Astrocyte (in vitro differentiated cells and primary cell): ENCODE data around the gene NAP1L4. TPM values are rescaled to one million over a fixed set of nuclear protein-coding genes. Genes with fewer than 3 reads are reported as not detected.

Source experiments
- DNase-seq: peaks from one replicate; pipeline ENCODE4 v3.0.0-alpha.2; 2010; ENCODE audit warnings: low read depth
- FAIRE-seq: peaks from 2 replicates; lab custom pipeline; 2011; peaks lifted over from hg19 to GRCh38; lab: Jason Lieb, UNC
- H2AFZ ChIP-seq: 2 replicates; pipeline ENCODE4 v1.6.0; 2012; ENCODE audit warnings: low read depth, low read length, inconsistent platforms
- H3K27ac ChIP-seq: 2 replicates; pipeline ENCODE4 v1.5.1; 2011; ENCODE audit warnings: low read depth, low read length, inconsistent platforms
- H3K27me3 ChIP-seq: 2 replicates; pipeline ENCODE4 v1.6.0; 2011; ENCODE audit warnings: low read length, inconsistent platforms; ENCODE audit not compliant: insufficient read depth
- H3K36me3 ChIP-seq: 2 replicates; pipeline ENCODE4 v1.5.1; 2011; ENCODE audit warnings: low read length, inconsistent platforms; ENCODE audit not compliant: insufficient read depth
- H3K4me1 ChIP-seq: 2 replicates; pipeline ENCODE4 v1.5.1; 2011; ENCODE audit warnings: low read length, inconsistent platforms; ENCODE audit not compliant: insufficient read depth
- H3K4me2 ChIP-seq: 2 replicates; pipeline ENCODE4 v1.6.0; 2012; ENCODE audit warnings: low read length, inconsistent platforms
- H3K4me3 ChIP-seq: 2 replicates; pipeline ENCODE4 v1.5.1; 2011; ENCODE audit warnings: low read depth, mild to moderate bottlenecking, low read length, inconsistent platforms; ENCODE audit not compliant: insufficient read depth
- H3K79me2 ChIP-seq: 2 replicates; pipeline ENCODE4 v1.6.0; 2012; ENCODE audit warnings: mild to moderate bottlenecking, low read length, inconsistent platforms; ENCODE audit not compliant: insufficient read depth
- H3K9ac ChIP-seq: 2 replicates; pipeline ENCODE4 v1.6.0; 2012; ENCODE audit warnings: mild to moderate bottlenecking, low read length, inconsistent platforms
- H3K9me3 ChIP-seq: 2 replicates; pipeline ENCODE4 v1.5.1; 2012; ENCODE audit warnings: low read depth, mild to moderate bottlenecking, low read length, inconsistent platforms; ENCODE audit not compliant: insufficient read depth
- H4K20me1 ChIP-seq: 2 replicates; pipeline ENCODE4 v1.6.0; 2012; ENCODE audit warnings: low read length, inconsistent platforms; ENCODE audit not compliant: insufficient read depth
- H3K27ac Mint-ChIP-seq: one replicate; pipeline ENCODE4 v1.8.0; 2021; ENCODE audit warnings: mild to moderate bottlenecking, mixed read lengths; ENCODE audit not compliant: unreplicated experiment
- H3K27me3 Mint-ChIP-seq: one replicate; pipeline ENCODE4 v1.8.0; 2021; ENCODE audit warnings: low read depth, mixed read lengths; ENCODE audit not compliant: unreplicated experiment
- H3K36me3 Mint-ChIP-seq: one replicate; pipeline ENCODE4 v1.8.0; 2021; ENCODE audit warnings: low read depth, mixed read lengths; ENCODE audit not compliant: unreplicated experiment
- H3K4me1 Mint-ChIP-seq: one replicate; pipeline ENCODE4 v1.8.0; 2021; ENCODE audit warnings: low read depth, mixed read lengths; ENCODE audit not compliant: unreplicated experiment
- H3K4me3 Mint-ChIP-seq: one replicate; pipeline ENCODE4 v1.8.0; 2021; ENCODE audit warnings: mild to moderate bottlenecking, moderate library complexity, mixed read lengths; ENCODE audit not compliant: unreplicated experiment
- H3K9me3 Mint-ChIP-seq: one replicate; pipeline ENCODE4 v1.8.0; 2021; ENCODE audit warnings: mild to moderate bottlenecking, mixed read lengths; ENCODE audit not compliant: unreplicated experiment
- CTCF ChIP-seq: IDR thresholded peaks from 2 replicates; pipeline ENCODE4 v1.5.1; 2011; ENCODE audit warnings: low read depth, mild to moderate bottlenecking, inconsistent platforms, low read length, moderate library complexity; ENCODE audit not compliant: insufficient read depth
- EZH2 ChIP-seq: IDR thresholded peaks from 2 replicates; pipeline ENCODE4 v1.6.1; 2012; ENCODE audit warnings: mild to moderate bottlenecking, low read length, inconsistent platforms; ENCODE audit not compliant: insufficient read depth
- total RNA-seq: library from RNA; stranded (reverse); gene quantifications from 2 replicates; pipeline ENCODE4 v1.2.1, GENCODE V29; 2021

The NAP1L4 gene
- total RNA-seq, 1 donor from 2014 or later, result 153 TPM

GRCh38 chr11:2916892-2917645, 75.1 kb downstream of the NAP1L4 start:
- H3K27ac Mint-ChIP-seq, result no peak overlapping the region
- H2AFZ ChIP-seq, result no peak overlapping the region
- no peaks in the 10 kb centered on the region for H3K36me3 ChIP-seq

DNA sequence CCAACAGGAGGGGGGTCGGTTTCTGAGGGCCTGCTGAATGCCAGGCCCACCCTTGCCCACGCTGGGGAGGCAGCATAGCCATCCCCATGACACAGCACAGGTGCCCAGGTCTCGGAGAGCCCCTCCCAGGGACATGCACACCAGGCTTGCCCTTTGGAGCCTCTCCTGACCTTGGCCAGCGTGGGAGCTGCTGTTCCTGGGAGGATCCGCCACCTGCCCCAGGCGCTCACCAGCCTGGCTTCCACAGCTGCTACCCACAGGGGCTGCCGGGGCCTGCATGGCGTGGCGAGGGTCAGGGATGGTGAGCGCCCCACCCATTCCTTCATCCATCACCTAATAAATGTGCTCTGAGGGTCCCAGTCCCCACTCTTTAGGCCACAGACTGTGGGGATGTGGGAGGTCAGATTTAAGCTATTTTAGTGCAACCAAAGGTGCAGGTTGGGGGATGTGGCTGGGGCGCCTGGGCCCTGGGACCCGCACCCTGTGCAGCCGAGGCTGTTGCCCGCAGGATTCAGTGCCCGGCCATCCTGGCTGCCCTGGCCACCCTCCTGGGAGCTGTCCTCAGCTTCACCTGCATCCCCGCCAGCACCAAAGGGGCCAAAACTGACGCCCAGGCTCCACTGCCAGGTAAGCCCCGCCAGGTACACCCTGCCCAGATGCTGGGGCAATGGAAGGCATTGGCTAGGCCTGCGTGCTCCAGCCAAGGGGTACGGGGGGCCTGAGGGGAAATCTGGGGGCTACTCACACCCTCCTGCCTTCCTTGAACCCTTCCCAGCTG, 75.8 kb downstream of the NAP1L4 start:
- Histone ChIP-seq H3K79me2 (no peaks in the 10 kb centered on the region), H4K20me1 (no peaks in the 10 kb centered on the region), H3K9me3 (no peaks in the 10 kb centered on the region), H3K4me2 (no peak overlapping the region), H3K4me1 (peaks cover 23% of the 10 kb centered on the region), H3K27me3 (no peaks in the 10 kb centered on the region), H3K9ac (no peak overlapping the region), H2AFZ (no peak overlapping the region), H3K36me3 (no peaks in the 10 kb centered on the region), H3K27ac (no peak overlapping the region), H3K4me3 (no peak overlapping the region)
- FAIRE-seq (no peak), DNase-seq (no peak)
- H3K27ac Mint-ChIP-seq, result no peak overlapping the region
- TF ChIP-seq CTCF, result no peak
- no peak for TF ChIP-seq EZH2
- no peaks in the 10 kb centered on the region for H3K9me3 Mint-ChIP-seq
- no peak overlapping the region for H3K4me3 Mint-ChIP-seq
- peaks cover 3% of the 10 kb centered on the region for H3K27me3 Mint-ChIP-seq
- peaks cover 6% of the 10 kb centered on the region for H3K4me1 Mint-ChIP-seq
- no peaks in the 10 kb centered on the region for H3K36me3 Mint-ChIP-seq

More at GRCh38 chr11:2916892-2917645, 75.1 kb downstream of the NAP1L4 start:
- Histone ChIP-seq H3K4me3 (no peak overlapping the region), H3K27me3 (no peaks in the 10 kb centered on the region), H4K20me1 (no peaks in the 10 kb centered on the region), H3K9me3 (no peaks in the 10 kb centered on the region), H3K4me1 (peaks cover 17% of the 10 kb centered on the region), H3K27ac (no peak overlapping the region), H3K4me2 (no peak overlapping the region), H3K9ac (no peak overlapping the region), H3K79me2 (no peaks in the 10 kb centered on the region)
- DNase-seq (no peak), FAIRE-seq (no peak)
- Mint-ChIP-seq H3K4me1 (peaks cover 6% of the 10 kb centered on the region), H3K27me3 (peaks cover 3% of the 10 kb centered on the region), H3K36me3 (no peaks in the 10 kb centered on the region), H3K4me3 (no peak overlapping the region), H3K9me3 (no peaks in the 10 kb centered on the region)
- TF ChIP-seq CTCF, result no peak
- TF ChIP-seq EZH2, result no peak
